Bronchial epithelial cell (primary cell): ENCODE measurements around the gene TMEM250. TPM values are rescaled to one million over a fixed set of nuclear protein-coding genes. Genes with fewer than 3 reads are reported as not detected.

Experiments
- DNase-seq: peaks from one replicate; pipeline ENCODE4 v3.0.0-alpha.2; 2010; ENCODE audit warnings: low read depth
- FAIRE-seq: peaks from 2 replicates; lab custom pipeline; 2011; peaks lifted over from hg19 to GRCh38; lab: Jason Lieb, UNC
- H3K27me3 ChIP-seq: 2 replicates; pipeline ENCODE4 v1.5.1; 2011; ENCODE audit warnings: low read length; ENCODE audit not compliant: control insufficient read depth, insufficient read depth
- H3K36me3 ChIP-seq: 2 replicates; pipeline ENCODE4 v1.5.1; 2011; ENCODE audit warnings: low read length; ENCODE audit not compliant: control insufficient read depth, insufficient read depth
- H3K4me3 ChIP-seq: 2 replicates; pipeline ENCODE4 v1.5.1; 2011; ENCODE audit warnings: mild to moderate bottlenecking, low read depth, low read length, control low read depth
- total RNA-seq: library from RNA; depleted of rRNA; stranded (reverse); fragments of >200 nt; gene quantifications from 2 replicates; pipeline ENCODE4 v1.2.1, GENCODE V29; 2014
- TF ChIP-seq, protein P1 (sequence below): IDR thresholded peaks from 2 replicates; pipeline ENCODE4 v1.5.1; 2011; ENCODE audit warnings: mild to moderate bottlenecking, moderate library complexity, low read length, control low read depth, inconsistent platforms; ENCODE audit not compliant: insufficient read depth, severe bottlenecking

Gene TMEM250
- total RNA-seq, 1 donor from 2014 or later, result 67.9 TPM

DNA sequence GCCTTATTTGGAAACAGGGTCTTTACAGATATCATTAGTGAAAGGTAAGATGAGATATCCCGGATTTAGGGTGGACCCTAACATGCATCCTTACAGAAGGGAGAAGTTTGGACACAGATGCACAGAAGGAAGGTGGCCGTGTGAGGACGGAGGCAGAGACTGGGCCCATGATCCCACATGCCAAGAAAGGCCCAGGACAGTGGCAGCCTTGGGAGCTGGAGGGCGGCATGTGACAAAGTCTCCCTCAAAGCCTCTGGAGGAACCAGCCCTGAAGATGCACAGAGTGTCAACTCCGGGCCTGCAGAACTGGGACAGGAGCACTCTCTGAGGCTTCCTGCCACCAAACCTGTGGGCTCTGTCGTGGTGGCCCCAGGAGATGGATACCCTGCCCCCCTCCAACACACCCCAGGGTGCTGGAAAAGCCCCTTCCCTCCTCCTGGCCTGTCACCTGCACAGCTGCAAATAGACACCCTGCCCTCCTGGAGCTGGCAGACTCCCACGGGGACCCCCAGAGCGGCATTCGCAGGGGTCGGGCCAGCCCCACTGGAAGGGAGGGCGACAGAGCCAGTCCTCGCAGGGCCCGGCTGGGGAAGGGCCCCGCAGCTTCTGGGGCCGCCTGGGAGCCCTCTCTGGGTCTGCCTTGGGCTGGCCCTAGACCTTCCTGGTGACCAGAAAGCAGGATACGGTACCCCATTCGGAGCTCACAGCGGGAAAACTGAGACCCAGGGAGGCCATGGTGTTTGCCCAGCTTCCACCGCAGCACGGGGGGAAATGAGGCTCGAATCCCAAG, 31.5 kb downstream of the TMEM250 start:
- no peak for DNase-seq
- FAIRE-seq, result no peak
- Histone ChIP-seq H3K27me3 (no peaks in the 10 kb centered on the region), H3K36me3 (no peaks in the 10 kb centered on the region), H3K4me3 (no peak overlapping the region)
- TF ChIP-seq, protein P1, sequence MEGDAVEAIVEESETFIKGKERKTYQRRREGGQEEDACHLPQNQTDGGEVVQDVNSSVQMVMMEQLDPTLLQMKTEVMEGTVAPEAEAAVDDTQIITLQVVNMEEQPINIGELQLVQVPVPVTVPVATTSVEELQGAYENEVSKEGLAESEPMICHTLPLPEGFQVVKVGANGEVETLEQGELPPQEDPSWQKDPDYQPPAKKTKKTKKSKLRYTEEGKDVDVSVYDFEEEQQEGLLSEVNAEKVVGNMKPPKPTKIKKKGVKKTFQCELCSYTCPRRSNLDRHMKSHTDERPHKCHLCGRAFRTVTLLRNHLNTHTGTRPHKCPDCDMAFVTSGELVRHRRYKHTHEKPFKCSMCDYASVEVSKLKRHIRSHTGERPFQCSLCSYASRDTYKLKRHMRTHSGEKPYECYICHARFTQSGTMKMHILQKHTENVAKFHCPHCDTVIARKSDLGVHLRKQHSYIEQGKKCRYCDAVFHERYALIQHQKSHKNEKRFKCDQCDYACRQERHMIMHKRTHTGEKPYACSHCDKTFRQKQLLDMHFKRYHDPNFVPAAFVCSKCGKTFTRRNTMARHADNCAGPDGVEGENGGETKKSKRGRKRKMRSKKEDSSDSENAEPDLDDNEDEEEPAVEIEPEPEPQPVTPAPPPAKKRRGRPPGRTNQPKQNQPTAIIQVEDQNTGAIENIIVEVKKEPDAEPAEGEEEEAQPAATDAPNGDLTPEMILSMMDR, result no peak

DNA sequence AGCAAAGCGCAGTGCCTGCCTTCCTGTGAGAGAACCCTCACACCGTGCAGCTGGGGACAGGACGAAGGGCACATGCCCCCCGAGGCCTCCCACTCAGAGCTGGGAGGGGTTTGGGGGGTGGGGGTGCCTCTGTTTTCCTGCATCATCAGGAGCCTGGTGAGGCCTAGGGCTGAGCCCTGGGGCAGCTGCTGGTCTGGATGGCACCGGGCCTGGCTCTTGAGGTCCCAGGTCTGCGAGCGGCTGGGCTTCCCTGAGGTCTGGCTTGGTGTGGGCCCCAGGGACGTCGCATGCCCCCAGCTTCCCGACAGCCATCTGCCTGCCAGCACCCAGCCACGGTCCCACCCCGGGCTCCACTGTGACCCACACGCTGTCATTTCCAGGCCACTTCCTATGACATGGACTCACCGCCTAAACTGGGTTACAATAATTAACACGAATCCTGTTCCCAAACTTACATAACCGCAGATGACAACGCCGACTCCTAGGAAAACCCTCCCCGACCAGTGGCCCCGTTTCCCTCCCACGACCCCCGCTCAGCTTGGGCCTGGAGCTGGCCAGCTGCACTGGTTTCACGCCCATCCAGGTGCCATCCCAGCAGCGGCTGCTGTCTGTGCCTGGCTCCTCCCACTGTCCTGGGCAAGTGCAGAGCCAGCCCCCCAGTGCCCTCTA, 32.3 kb downstream of the TMEM250 start:
- Histone ChIP-seq H3K36me3 (no peaks in the 10 kb centered on the region), H3K27me3 (no peaks in the 10 kb centered on the region), H3K4me3 (no peak overlapping the region)
- TF ChIP-seq, protein P1, result no peak
- DNase-seq (no peak), FAIRE-seq (no peak)

GRCh38 chr9:136085815-136086212, 32.9 kb downstream of the TMEM250 start:
- no peak overlapping the region for H3K4me3 ChIP-seq
- TF ChIP-seq, protein P1, result no peak
- DNase-seq (no peak), FAIRE-seq (no peak)
- H3K36me3 ChIP-seq, result no peaks in the 10 kb centered on the region
- H3K27me3 ChIP-seq, result no peaks in the 10 kb centered on the region

DNA sequence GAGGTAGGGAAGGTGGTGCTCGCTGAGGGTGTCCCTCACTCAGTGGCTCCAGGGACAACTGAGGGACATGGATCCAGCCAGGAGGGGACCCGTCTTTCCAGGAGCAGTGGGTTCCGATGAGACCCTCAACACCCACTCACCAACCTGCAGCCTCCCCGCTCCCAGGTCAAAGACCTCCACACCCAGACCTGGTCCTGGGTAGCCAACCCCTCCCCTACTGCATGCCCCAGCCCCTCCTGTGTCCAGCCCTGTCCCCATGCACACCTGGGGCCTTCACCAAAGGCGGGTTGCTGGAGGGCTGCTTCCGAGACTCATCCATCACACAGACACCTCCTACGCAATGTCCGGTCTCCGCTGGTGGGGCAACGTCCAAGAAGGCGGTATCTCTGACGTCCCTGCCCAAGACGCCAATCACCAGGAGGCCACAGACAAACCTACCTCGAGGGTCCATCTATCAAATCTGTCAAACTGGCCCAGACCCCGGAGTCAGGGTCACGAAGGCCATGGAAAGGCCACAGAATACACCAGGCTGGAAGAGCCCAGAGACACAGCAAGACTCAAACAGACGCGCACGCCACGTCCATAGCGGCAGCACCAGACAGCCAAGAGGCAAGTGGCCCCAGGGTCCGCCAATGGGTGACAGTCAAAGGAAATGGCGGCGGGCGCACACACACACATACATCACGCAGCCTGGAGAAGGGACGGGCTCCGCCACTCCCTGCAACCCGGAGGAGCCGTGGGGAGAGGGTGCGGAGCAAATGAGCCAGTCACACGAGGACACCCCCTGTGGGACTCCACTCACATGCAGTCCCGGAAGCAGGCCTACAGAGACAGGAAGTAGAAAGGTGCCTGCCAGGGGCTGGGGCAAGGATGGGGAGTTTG, 34.4 kb downstream of the TMEM250 start:
- TF ChIP-seq, protein P1, result no peak
- no peaks in the 10 kb centered on the region for H3K36me3 ChIP-seq
- FAIRE-seq, result no peak
- H3K27me3 ChIP-seq, result no peaks in the 10 kb centered on the region
- H3K4me3 ChIP-seq, result no peak overlapping the region
- no peak for DNase-seq

DNA sequence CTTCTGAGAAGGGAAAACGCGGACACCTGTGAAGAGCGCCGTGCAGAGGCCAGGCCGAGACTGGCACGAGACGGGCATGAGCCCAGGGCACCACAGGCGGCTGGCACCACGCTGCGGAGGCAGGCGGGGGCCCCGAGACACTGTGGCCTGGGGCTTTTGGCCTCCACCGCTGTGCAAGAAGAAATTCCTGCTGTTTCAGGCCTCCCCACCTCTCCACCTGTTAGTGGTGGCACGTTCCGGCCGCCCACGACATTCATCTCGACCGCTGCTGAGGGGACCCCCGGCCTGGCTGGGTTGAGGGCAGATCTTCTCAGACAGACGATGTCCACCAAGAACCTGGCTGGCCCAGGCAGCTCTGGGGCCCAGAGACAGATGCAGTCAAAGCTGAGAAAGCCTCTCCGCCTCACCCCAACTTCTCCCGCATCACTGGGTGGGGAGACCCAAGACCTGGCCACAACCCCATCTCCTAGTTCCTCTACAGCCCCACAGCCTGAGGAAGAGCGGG, 35.1 kb downstream of the TMEM250 start:
- Histone ChIP-seq H3K36me3 (no peaks in the 10 kb centered on the region), H3K4me3 (no peak overlapping the region), H3K27me3 (no peaks in the 10 kb centered on the region)
- TF ChIP-seq, protein P1, result no peak
- DNase-seq (no peak), FAIRE-seq (no peak)
